CD4-positive, alpha-beta T cell treated with Interleukin-17A for 1 hour (primary cell): ENCODE measurements around the gene ZEB1.
"Not testable (repeated sequence)": the region's sequence is repeated elsewhere in the genome, so short reads cannot be mapped to it uniquely, and the experiment has no call there.

Source experiments
- DNase-seq: peaks from one replicate; pipeline ENCODE4 v3.0.0-alpha.2; 2020

Gene ZEB1

DNA sequence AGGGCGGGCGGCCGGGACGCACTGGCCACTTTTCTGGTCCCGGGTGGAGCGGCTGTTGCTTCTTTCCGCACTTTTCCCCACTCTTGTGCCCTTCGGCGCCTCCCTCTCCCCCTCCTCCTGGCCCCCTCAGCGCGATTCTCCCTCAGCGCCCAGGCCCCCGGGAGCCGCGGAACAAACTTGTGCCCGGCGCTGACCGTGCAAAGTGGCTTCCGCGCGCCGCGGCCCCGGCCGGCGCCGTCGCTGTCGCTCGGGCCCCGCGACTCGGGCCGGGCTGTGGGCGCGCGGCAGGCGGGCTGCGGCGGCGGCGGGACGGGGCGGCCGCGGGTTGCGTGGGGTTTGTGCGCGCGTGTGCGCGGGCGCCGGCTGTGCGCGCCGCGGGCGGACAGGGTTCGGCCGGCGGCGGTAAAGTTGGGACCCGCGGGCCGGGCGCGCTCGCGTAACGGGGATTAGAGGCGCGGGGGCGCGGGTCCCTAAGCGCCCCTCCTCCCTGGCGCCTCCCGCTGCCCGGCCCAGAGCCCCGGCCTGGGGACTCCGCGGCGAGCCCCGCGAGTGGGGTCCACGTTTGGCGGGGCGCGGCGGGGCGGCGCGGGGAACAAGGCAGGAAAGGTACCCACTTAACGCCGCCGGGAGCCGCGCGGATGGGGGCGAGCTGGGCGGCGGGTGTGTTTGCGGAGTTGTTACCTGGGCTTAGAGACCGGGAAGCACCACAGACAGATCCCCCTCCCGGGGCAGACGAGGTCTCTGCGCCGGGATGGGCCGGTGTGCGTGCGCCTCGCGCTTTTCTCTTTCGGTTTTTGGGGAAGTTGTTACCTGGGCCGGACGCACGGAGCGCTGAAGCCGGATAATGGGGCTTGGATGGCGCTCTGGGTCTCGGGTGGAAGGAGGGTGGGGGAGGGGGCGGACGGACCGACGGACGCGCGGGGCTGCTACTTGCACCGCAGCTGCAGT is 860 bp downstream of the ZEB1 start:
- DNase-seq, result peak; percentile 60

DNA sequence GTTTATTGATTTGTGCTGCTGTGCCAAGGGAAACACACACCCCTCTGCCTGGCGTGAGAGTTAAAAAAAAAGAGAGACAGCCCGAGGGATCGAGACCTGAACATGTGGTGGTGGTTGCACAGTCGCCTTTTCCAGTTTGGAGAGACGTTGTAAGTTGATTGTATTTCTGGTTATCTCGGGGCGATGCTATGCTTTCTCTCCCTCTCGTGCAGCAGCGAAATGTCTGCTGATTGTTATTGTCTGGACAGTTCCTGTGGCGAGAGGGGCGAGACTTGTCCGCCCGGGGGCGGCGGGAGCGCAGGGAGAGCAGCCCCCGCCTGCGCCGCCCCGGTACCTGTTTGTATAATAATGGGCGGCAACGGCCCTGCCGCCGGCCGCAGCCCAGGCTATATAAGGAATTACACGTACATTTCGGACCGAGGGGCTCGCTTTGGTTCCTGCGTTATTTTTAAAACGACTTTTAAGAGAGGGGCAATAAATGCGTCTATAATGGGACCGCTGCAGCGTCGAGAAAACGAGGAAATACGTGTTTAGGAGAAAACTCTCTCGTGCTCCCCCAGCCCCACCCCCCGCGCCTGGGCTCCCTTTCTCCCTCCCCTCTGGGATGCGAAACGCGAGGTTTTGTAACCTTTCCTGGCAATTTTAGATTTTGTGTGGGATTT is 1.7 kb downstream of the ZEB1 start:
- DNase-seq, result peak; percentile 35

DNA sequence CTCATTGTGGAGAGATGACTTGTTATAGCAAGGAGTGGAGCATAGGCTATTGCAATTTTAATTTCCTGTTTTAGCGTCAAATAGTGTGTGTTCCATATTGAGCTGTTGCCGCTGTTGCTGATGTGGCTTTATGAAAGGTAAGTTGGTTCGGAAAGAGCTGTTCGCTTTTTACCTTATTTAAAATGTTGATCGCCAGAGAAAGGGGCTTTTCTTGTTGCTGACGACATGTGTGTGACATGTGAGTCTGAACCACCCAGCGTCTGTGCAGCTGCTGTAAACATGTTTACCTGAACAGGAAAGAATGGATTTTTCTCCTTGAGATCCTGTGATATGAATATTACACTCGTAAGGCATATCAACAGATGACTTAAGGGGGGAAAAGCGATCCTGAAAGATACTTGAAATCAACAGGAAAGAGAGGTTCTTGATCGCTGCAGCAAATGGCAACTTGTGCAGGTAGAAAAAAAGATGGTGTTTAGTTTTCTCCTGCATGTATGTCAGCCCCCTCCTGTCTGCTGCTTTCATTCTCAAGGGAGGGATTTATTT is 2.5 kb downstream of the ZEB1 start:
- peak; percentile 72 for DNase-seq

DNA sequence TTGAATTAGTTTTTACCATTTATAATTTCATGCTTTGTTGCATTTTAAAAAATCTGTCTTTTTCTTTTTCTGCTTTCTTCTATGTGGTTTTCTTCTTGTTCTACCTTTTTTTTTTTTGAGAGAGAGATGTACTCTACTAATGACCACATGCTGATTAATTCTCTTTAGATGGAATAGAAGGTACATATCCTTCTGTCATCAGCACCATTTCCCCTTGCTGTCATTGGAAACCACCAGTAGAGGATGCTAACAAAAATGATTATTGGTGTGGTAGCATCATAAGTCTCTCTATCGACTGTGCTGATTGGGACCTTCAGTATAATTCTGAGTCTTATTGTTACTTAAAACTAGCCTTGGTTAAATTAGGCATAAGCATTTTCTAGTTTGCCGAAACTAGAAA is 3.6 kb downstream of the ZEB1 start:
- peak; percentile 51 for DNase-seq

DNA sequence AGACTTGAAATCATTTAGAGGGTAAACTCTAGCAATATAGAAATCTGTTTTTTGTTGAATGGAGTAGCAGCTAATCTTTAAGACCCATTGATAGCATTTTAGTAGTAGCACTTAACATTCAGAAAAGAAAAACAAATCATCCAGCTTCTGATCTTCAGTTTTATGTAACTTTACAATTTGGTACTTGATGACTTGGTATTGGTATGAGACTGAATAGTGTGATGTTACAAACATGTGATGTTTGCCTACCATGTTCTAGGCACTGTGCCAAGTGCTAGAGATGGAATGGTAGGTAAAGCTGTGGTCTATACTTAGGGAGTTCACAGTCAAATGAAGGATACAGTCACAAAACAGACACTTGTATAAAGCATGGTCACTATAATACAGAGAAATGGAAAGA is 21.3 kb downstream of the ZEB1 start:
- DNase-seq, result no peak

DNA sequence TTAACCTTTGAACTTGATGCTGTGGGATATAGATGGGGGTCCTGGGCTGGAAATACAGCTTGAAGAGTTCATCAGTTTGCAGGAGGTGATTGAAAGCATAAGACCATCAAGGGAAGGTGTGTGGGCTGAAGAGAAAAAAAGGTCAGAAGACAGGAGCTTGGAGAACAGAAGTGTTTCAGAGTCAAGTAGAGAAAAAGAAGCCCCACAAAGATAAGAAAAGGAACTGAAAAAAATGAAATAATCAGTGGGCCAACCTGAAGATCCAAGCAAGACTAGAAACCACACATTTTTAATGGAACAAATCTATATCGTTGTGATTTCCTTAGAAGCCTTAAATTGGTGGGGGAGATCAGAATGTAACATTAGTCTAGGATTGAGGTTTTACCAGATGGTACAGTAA is 22.5 kb downstream of the ZEB1 start:
- no peak for DNase-seq

DNA sequence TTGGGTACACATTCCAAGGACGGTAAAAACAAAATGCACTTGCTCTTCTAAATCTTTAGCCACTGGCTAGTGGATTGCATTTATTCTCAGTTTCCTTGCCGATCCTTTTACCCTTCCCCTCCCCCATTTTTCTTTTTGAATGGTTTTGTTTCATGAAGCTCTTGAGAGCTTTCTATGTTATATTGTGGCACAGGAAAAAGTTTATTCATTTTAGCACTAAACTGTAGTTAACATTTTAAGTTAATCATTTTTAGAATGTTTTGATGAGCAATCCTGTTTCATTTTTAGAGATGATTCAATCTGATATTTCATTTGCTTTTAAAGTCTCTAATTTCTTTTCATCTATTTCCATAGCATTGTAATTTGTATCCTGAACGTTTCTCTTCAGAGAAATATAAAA is 24.0 kb downstream of the ZEB1 start:
- no peak for DNase-seq

DNA sequence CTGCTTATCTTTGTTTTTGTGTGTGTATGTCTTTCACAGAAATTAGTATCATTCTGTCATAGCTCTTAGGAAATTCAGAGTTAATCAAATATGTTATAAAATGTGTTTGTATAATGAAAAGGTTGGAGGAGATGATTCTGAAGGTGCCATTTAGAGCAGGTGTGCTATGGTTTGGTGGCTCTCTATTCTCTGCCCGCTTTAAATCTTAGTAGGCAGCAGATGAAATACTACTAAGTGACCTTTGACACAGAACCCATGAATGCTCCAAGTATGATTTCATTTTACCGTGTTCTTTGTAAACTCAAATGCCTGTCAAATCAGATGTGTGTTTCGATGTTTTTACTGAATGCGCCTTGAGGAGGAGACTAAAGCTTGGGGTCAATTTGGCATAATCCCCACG is 24.5 kb downstream of the ZEB1 start:
- no peak for DNase-seq

DNA sequence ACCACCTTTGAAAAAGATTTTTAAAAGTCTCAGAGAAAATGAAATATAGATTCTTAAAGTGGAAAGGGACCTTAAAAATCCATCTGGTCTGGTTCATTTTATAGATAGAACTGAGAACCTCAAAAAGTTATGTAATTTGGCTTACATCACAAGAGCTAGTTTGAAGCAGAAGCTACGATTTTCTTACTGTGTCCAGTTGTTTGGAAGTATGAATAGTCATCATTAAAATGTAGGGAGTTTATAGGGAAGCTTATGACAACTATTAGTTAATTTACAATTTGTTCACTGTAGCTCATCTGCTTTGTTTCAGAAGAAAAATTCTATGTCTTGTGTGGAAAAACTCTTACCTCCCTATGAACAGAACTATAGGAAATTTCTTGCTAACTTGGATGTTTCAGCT is 26.9 kb downstream of the ZEB1 start:
- DNase-seq, result no peak

DNA sequence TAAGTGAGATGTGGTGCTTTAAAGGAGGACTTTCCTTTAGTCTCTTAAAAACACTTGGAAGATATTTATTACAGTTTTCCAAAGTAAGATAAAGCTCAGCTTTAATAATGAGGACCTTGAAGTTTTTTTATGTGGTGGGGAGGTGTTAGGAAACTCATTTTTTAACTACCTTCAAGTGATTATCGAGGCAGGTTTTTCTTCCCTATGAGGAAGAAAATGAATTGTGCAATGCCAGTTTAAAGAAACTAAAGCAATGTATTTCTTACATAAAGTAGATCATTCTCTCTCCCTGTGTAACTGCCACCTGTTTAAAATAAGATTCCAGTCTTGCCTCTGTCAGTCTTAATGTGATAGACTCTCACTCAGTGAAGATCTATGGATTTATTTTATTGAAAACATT is 27.9 kb downstream of the ZEB1 start:
- DNase-seq, result no peak

DNA sequence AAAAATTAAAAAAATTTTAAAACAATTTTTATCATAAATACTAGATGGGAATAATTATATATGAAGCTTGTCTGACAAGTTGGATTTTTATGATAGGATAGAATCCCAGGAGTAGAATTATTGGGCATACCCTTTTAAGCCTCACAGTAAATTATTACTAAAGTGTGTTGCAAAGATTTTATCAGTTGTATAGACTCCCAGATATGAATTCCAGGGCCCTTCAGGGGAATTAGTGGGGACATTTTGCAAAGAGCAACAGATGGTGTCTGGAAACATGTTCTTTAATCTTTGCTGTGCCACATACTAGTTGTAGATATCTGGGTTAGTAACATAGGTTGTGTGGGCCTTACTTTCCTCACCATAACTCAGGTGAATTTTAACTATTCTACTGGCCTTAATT is 28.7 kb downstream of the ZEB1 start:
- DNase-seq, result no peak

DNA sequence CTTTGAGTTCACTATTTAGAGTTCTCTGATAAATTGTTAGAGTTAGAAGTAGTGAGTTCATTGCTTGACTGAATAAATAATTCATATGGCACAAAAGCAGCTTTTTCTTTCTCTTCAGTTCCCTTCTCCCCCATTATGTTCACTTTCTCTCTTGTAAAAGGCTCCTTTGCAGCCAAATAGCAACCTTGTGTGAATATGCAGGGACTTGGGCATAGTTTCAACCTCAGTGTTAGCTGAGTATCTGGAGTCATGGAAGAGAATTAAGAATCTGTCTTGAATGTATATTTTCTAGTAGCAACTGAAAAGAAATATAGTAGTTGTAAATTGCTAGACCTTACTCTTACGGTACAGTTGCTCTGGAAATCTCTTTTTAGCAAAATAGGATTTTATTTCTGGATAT is 31.9 kb downstream of the ZEB1 start:
- DNase-seq, result no peak

DNA sequence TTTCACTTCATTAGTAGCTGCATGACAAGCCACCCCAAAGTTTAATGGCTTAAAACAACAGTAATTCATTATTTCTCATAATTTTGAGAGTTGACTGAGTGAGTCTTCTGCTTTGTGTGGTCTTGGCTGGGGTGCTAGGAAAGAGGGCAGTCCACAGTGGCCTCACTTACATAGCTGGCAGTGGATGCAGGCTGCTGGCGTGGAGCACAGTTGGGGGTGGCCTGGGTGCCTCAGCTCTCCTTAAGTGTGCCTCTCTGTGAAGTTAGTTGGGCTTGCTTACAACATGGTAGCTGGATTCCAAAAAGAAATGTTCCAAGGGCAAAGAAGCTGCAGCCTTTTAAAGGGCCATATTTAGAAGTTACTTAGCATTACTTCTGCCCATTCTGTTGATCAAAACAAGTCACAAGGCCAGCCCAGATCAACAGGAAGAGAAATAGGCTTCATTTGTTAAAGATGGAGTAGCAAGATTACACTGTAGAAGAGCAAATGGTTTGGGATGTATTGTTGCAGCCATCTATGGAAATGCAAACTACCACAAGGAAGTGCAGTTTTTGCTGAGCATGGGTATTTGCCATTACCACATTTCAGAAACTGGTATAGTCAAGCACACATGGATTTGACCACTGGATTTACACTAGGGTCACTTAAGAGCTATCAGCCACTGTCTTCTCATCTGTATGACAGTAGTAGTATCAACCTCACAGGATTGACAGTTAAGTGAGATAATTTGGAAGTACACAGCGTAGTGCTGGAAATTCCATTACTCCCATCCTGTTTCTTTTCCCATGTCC is 33.6 kb downstream of the ZEB1 start:
- no peak for DNase-seq

DNA sequence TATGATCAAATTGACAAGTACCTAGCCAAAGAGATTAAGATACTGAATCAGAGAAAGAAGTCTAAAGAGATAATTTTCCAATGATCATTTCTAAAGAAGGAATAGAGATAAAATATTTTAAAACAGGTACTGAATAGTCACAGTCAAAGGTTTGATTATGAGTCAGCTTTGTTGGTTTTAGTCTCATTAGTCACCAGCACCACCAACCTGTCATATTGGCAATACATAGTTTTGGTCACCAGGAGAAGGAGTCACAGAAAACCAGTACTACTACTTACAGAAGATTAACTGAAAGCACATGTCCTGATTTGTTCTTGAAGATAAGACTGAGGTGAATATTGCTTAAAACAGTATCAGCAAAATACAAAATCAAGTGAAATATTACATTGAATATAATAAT is 34.6 kb downstream of the ZEB1 start:
- peak; percentile 48 for DNase-seq

DNA sequence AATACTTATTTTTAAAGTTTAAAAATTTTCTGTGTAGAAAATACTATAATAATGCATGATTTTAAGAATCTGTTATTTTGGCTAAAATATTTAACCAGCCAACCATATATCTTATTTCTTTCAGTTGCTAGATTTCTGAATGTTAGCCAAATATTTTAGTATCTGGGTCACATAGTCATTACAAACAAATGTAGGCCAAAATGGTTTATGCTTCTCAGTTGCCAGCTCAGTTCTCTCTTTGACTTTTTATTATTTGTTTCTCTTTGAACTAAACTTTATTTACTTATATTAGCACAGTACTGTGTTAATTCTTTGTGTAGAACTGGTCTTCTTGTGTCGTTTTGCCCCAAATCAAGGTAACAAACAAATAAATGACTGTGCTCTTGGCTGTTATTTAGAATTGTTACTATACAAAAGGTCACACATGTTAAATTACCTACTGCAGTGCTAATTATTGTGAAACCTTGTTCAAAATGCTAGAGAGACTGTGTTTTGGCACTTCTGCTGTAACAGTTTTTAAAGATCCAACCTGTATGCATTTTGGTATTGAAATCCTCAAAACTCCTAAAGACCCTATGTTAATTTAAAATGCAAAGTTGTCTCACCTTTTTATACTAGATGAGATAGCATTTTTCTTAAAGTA is 39.8 kb downstream of the ZEB1 start:
- no peak for DNase-seq

DNA sequence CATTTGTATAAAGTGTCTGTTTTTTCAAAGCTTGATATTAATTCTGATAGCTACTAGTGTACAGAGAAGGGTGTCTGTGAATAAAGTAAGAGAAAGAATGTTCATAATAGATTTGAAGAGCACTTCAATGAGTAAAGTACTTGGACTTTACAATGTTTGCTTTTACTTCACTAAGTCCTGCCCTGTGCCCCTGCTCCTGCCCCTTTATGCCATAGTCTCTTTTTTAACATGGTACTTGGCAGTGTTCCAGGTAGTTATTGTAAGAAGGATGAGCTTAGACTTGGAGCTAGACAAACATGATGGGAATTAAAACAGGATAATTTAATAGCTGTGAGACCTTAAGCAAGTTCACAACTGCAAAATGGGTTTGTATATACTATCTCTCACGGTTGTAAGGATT is 41.0 kb downstream of the ZEB1 start:
- no peak for DNase-seq

DNA sequence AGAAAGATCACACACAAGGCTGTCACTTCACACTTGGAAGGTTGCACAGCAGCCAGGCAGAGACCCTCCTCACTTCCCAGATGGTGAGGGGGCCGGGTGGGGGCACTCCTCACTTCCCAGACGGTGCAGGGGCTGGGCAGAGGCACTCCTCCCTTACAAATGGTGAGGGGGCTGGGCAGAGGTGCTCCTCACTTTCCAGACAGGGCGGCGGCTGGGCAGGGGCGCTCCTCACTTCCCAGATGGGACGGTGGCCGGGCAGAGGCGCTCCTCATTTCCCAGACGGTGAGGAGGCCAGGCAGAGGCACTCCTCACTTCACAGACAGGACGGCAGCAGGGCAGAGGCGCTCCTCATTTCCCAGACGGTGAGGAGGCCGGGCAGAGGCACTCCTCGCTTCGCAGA is 42.5 kb downstream of the ZEB1 start:
- not testable (repeated sequence) for DNase-seq

DNA sequence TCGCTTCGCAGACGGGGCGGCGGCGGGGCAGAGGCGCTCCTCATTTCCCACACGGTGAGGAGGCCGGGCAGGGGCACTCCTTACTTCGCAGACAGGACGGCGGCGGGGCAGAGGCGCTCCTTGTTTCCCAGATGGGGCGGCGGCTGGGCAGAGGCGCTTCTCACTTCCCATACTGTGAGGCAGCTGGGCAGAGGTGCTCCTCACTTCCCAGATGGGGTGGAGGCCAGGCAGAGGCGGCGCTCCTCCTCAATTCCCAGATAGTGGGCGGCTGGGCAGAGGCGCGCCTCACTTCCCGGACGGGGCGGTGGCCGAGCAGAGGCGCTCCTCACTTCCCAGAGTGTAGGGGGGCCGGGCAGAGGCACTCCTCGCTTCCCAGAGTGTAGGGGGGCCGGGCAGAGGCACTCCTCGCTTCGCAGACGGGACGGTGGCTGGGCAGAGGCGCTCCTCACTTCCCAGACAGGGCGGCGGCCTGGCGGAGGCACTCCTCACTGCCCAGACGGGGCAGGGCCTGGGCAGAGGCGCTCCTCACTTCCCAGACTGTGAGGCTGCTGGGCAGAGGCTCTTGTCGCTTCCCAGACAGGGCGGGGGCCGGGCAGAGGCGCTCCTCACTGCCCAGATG is 43.1 kb downstream of the ZEB1 start:
- DNase-seq, result no peak

DNA sequence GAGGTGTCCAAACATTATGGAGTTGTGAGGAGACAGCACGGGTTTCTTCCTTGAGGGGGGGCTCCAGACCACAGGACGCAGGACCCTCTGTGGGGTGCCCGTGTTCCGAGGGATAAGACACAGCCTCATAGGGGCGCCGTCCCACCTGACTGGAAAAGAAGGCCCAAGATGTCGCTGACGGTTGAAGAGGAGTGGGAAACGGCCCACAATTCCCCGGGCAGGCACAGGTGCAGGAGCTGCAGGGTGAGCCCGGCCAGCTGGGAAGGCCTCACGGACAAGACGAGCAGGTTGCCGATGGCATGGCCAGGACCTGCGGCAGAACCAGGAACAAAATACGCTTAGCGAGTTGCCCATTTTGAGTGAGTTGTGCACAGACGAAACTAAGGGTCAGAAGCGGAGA is 44.7 kb downstream of the ZEB1 start:
- not testable (repeated sequence) for DNase-seq

DNA sequence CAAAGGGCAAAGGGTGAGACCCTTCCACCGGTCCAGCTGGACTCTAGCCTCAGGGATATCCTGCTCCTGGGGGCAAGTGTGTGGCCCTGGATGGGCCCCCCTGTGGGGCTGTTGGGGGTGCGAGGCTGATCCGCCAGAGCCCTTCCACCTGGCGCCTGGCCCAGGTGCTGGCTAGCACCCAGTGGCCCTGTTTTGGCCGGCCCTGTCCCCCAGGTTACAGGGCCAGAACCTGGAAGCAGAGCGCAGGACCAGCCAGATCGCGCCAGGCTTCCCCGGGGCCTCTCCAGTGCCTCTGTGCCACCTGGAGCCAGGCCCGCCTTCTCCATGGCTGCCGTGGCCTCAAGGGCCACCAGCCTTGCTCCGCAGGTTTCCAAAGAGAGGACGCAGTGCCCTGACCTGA is 45.2 kb downstream of the ZEB1 start:
- not testable (repeated sequence) for DNase-seq

DNA sequence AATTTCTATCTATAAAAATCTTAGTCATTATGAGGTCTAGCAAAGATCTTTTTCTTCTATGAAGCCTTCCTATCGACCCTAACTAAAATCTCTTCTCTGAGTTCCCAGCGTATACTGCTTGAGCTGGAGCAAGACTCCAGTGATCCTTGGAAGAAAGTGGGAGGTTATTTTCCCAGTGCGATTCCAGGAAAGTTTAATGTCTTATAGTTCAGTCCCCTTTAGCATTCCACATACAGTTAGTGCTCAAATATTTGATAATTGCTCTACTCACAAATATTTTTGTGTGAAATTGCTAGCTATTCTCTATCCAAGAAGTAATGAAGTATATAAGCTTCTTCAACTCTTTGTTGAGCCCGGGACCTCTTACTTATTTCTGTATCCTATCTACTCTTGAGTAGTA is 47.7 kb downstream of the ZEB1 start:
- no peak for DNase-seq

DNA sequence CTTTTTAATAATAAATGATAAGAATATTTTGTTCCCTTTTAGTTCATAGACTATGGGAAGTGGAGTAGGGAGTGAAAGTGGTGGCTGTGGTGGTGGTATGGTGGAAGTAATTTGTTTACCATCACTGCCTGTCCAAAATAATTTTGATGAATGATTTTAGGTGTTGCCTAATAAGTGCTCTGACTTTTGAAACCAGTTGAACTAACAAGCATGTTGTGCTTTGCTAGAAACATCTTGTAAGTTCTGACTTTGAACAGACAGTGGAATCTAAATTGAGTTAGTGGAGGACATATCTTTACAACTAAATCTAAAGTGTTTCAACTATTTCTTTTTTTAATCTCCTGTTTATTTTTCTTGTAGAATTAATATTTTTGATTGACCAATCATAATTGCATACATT is 49.7 kb downstream of the ZEB1 start:
- DNase-seq, result no peak
